ENCODE results near the gene RAB15. TPM values are rescaled to one million over a fixed set of nuclear protein-coding genes. Genes with fewer than 3 reads are reported as not detected.

The RAB15 gene
- total RNA-seq, 1 donor from 2014 or later = 16.5 TPM

DNA sequence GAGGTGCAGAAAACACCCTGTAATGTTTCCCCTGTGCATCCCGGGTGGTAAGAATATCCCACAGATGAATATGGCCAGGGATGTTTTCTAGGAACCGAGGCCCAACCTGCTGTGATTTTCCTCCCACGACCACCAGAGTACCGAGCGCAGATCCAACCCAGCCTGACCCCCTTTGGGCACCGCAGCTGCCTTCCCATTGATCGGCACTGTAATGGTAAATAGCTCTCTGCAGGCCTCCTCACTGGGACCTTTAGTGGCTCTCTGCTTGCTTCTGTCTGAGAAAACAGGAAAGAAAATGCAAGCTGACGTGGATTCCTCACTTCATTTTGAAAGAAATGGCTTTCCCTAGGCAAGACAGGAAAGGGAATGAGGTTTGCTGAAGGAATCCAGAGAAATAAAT is 2.4 kb upstream of the RAB15 start:
- Mint-ChIP-seq H3K36me3 (ENCODE audit: low read depth) (no peaks in the 10 kb centered on the region), H3K4me1 (peaks cover 12% of the 10 kb centered on the region)

DNA sequence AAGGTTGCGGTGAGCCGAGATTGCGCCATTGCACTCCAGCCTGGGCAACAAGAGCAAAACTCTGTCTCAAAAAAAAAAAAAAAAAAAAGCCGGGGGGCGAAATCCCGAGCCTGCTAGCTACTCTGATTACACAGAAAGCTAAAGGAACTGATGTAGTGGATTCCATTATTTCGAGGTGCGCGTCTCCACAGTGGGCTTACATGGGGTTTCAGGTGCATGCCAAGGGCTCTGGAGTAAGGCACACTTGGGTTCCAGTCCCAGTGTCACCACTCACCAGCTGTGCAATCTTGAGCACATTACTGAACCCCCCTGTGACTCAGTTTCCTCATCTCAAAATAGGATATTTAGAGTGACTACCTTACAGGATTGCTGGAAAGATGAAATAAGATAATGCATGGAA is 1.7 kb upstream of the RAB15 start:
- H3K4me3 Mint-ChIP-seq = peak overlapping the region; percentile 51
- peaks cover 17% of the 10 kb centered on the region for H3K4me1 Mint-ChIP-seq
- H3K9me3 Mint-ChIP-seq = no peaks in the 10 kb centered on the region
- DNase-seq (ENCODE audit: low read depth, low spot score) = no peak
- peaks cover 32% of the 10 kb centered on the region for H3K27me3 Mint-ChIP-seq (ENCODE audit: low read depth)
- no peak overlapping the region for H3K27ac Mint-ChIP-seq (ENCODE audit: unreplicated experiment)
- H3K36me3 Mint-ChIP-seq (ENCODE audit: low read depth) = no peaks in the 10 kb centered on the region
- TF ChIP-seq, protein P1, sequence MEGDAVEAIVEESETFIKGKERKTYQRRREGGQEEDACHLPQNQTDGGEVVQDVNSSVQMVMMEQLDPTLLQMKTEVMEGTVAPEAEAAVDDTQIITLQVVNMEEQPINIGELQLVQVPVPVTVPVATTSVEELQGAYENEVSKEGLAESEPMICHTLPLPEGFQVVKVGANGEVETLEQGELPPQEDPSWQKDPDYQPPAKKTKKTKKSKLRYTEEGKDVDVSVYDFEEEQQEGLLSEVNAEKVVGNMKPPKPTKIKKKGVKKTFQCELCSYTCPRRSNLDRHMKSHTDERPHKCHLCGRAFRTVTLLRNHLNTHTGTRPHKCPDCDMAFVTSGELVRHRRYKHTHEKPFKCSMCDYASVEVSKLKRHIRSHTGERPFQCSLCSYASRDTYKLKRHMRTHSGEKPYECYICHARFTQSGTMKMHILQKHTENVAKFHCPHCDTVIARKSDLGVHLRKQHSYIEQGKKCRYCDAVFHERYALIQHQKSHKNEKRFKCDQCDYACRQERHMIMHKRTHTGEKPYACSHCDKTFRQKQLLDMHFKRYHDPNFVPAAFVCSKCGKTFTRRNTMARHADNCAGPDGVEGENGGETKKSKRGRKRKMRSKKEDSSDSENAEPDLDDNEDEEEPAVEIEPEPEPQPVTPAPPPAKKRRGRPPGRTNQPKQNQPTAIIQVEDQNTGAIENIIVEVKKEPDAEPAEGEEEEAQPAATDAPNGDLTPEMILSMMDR (conservative IDR thresholded peaks at IDR 0.05) = no peak

More for the DNA sequence above, 2.4 kb upstream of the RAB15 start:
- Mint-ChIP-seq H3K9me3 (no peaks in the 10 kb centered on the region), H3K4me3 (peak overlapping the region; percentile 64), H3K27me3 (ENCODE audit: low read depth) (peaks cover 35% of the 10 kb centered on the region), H3K27ac (ENCODE audit: unreplicated experiment) (no peak overlapping the region)
- no peak for DNase-seq (ENCODE audit: low read depth, low spot score)
- TF ChIP-seq, protein P1 (conservative IDR thresholded peaks at IDR 0.05) = no peak

DNA sequence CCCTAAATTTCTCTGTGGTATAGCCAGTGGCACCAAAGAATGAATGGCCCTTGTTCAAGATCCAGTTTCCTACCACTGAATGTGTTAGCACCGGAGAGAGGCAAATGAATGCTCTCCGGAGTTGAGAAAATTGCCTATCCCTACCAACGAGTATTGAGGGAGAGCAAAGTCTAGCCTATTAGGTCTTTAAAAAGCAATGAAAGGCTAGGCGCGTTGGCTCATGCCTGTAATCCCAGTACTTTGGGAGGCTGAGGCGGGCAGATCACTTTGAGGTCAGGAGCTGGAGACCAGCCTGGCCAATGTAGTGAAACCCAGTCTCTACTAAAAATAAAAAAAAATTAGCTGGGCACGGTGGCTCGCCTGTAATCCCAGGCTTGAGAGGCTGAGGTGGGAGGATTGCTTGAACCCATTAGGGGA is 898 bp upstream of the RAB15 start:
- Mint-ChIP-seq H3K4me1 (peaks cover 12% of the 10 kb centered on the region), H3K36me3 (ENCODE audit: low read depth) (no peaks in the 10 kb centered on the region), H3K4me3 (peak overlapping the region; percentile 89), H3K9me3 (no peaks in the 10 kb centered on the region), H3K27me3 (ENCODE audit: low read depth) (peaks cover 27% of the 10 kb centered on the region), H3K27ac (ENCODE audit: unreplicated experiment) (no peak overlapping the region)
- no peak for DNase-seq (ENCODE audit: low read depth, low spot score)
- TF ChIP-seq, protein P1 (conservative IDR thresholded peaks at IDR 0.05) = no peak

DNA sequence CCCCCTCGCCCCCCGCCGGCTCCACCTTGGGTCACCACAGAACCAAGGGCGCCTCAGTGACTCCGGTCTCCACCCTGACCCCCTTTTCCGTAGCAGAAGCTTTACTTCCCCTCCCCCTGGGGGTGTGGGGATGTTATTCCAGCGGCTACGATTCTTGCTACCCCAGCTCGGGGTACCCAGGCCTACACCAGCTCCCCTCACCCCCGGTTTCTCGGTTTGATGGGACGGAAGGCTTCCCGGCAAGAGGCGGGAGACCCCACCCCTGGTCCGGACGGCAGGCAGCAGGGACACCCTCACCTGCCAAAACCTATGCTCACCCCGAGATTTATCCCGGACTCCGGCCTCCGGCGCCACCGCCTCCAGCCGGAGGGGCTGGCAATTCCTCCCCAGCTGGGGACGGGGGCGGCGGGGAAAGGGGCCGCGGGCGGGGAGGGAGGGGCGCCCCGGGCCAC is 619 bp downstream of the RAB15 start:
- Mint-ChIP-seq H3K9me3 (no peaks in the 10 kb centered on the region), H3K27me3 (ENCODE audit: low read depth) (peaks cover 22% of the 10 kb centered on the region), H3K4me1 (peaks cover 9% of the 10 kb centered on the region), H3K27ac (ENCODE audit: unreplicated experiment) (no peak overlapping the region), H3K4me3 (peak overlapping the region; percentile 90), H3K36me3 (ENCODE audit: low read depth) (no peaks in the 10 kb centered on the region)
- TF ChIP-seq, protein P1 (conservative IDR thresholded peaks at IDR 0.05) = no peak
- no peak for DNase-seq (ENCODE audit: low read depth, low spot score)

DNA sequence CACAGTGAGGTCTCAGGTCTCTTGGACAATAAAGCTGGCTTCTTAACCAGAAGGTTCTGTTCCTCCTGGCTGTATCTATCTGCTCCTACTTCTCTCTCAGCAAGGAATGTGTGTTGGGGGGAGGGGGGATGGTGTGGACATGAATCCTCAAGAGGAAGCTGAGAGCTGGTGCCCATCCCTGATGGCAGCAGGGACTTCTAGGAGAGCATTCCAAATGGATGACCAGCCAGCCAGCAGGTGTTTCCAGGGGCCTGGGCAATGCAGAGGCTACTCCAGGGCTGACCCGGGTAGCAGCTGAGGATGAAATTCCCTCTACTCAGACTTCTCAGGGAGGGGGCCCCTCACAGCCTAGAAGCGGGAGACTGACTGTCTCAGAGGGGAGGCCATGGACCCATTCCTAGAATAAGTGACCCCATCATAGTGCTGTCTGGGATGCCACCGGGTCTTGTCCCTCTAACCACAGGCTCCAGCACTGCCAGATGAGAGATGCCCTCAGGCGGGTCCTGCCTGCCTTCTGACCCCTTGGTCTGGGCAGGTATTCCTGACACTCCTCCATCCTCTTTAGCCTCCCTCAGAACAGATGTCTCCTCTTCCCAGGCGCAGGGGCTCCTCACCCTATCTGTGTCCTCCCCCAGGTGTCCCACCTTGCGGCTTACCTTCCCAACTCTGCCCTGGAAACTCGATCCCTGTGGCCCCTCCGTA is 1.2 kb downstream of the RAB15 start:
- H3K4me3 Mint-ChIP-seq = peak overlapping the region; percentile 90
- no peak overlapping the region for H3K27ac Mint-ChIP-seq (ENCODE audit: unreplicated experiment)
- H3K27me3 Mint-ChIP-seq (ENCODE audit: low read depth) = peaks cover 19% of the 10 kb centered on the region
- H3K36me3 Mint-ChIP-seq (ENCODE audit: low read depth) = no peaks in the 10 kb centered on the region
- H3K9me3 Mint-ChIP-seq = no peaks in the 10 kb centered on the region
- no peak for DNase-seq (ENCODE audit: low read depth, low spot score)
- H3K4me1 Mint-ChIP-seq = peaks cover 9% of the 10 kb centered on the region
- TF ChIP-seq, protein P1 (conservative IDR thresholded peaks at IDR 0.05) = no peak

Measured in neural crest cell (in vitro differentiated cells).